IMR-90 (cell line): ENCODE measurements around the gene BRD3. TPM values are rescaled to one million over a fixed set of nuclear protein-coding genes. Genes with fewer than 3 reads are reported as not detected.

Experiments used
- ATAC-seq: fragments of 200-7000 bp; cut with Tn5 transposase; 2 replicates; pipeline ENCODE4 v1.9.1; 2020; ENCODE audit warnings: low read depth, mild to moderate bottlenecking, moderate library complexity
- BruUV-seq: library from RNA; stranded (reverse); fragments of 400-500 nt; replicated peaks from 2 replicates; lab custom pipeline; 2021; lab: Mats Ljungman, UMichigan
- CTCF ChIA-PET: fragments of 300-600 bp; formaldehyde crosslinking; extraction: SDS; loops from one replicate; lab custom pipeline; 2021; ENCODE audit warnings: antibody characterized with exemption; lab: Yijun Ruan, JAX
- POLR2A ChIA-PET: fragments of 300-600 bp; sonication (Branson Sonifier 250); formaldehyde crosslinking; loops from one replicate; lab custom pipeline; 2022; ENCODE audit warnings: antibody characterized with exemption; ENCODE audit not compliant: unreplicated experiment; lab: Charles Lee
- DNase-seq: peaks from one replicate; pipeline ENCODE4 v3.0.0; 2013
- H2AFZ ChIP-seq: replicated peaks from 2 replicates; pipeline ENCODE3; 2013; ENCODE audit warnings: low read length, mild to moderate bottlenecking; ENCODE audit not compliant: poor library complexity
- H2AK5ac ChIP-seq: 2 replicates; pipeline ENCODE4 v1.6.1; 2013; ENCODE audit warnings: low read depth, low read length, inconsistent platforms
- H2AK9ac ChIP-seq: replicated peaks from 2 replicates; pipeline ENCODE3; 2013; ENCODE audit warnings: mild to moderate bottlenecking, low read depth, low read length, moderate library complexity; ENCODE audit not compliant: poor library complexity
- H2BK120ac ChIP-seq: 2 replicates; pipeline ENCODE4 v1.6.1; 2013; ENCODE audit warnings: low read depth, low read length, inconsistent platforms
- H2BK15ac ChIP-seq: 3 replicates; pipeline ENCODE4 v1.6.1; 2013; ENCODE audit warnings: low read depth, low read length, inconsistent platforms
- H2BK20ac ChIP-seq: 2 replicates; pipeline ENCODE4 v1.6.1; 2013; ENCODE audit warnings: low read depth, mild to moderate bottlenecking, inconsistent platforms, low read length, moderate library complexity
- H2BK5ac ChIP-seq: 2 replicates; pipeline ENCODE4 v1.6.1; 2013; ENCODE audit warnings: mild to moderate bottlenecking, low read depth, low read length, inconsistent platforms; ENCODE audit not compliant: poor library complexity, severe bottlenecking
- H3K14ac ChIP-seq: replicated peaks from 2 replicates; pipeline ENCODE4 v1.6.1; 2013; ENCODE audit warnings: low read depth, low read length, inconsistent platforms
- H3K18ac ChIP-seq: 2 replicates; pipeline ENCODE4 v1.6.1; 2013; ENCODE audit warnings: low read depth, low read length, control low read depth
- H3K23ac ChIP-seq: 2 replicates; pipeline ENCODE4 v1.6.1; 2013; ENCODE audit warnings: low read depth, low read length, inconsistent platforms
- H3K27ac ChIP-seq: 2 replicates; pipeline ENCODE4 v1.5.1; 2013; ENCODE audit warnings: mild to moderate bottlenecking, control low read depth, low read length; ENCODE audit not compliant: insufficient read depth
- H3K27me3 ChIP-seq: 2 replicates; pipeline ENCODE4 v1.6.1; 2013; ENCODE audit warnings: low read length; ENCODE audit not compliant: control insufficient read depth, insufficient read depth
- H3K36me3 ChIP-seq: 2 replicates; pipeline ENCODE4 v1.6.1; 2013; ENCODE audit warnings: low read length, mixed read lengths; ENCODE audit not compliant: control insufficient read depth, insufficient read depth
- H3K4ac ChIP-seq: 2 replicates; pipeline ENCODE4 v1.6.1; 2013; ENCODE audit warnings: low read depth, low read length, inconsistent platforms
- H3K4me1 ChIP-seq: 2 replicates; pipeline ENCODE4 v1.6.1; 2013; ENCODE audit warnings: low read length, mixed read lengths; ENCODE audit not compliant: control insufficient read depth, insufficient read depth
- H3K4me2 ChIP-seq: 2 replicates; pipeline ENCODE4 v1.6.1; 2013; ENCODE audit warnings: low read depth, mild to moderate bottlenecking, control low read depth, low read length, moderate library complexity
- H3K4me3 ChIP-seq: 2 replicates; pipeline ENCODE4 v1.5.1; 2013; ENCODE audit warnings: low read depth, mild to moderate bottlenecking, control low read depth, low read length, moderate library complexity; ENCODE audit not compliant: insufficient read depth
- H3K56ac ChIP-seq: 2 replicates; pipeline ENCODE4 v1.6.1; 2013; ENCODE audit warnings: low read length, inconsistent platforms; ENCODE audit not compliant: insufficient read depth; ENCODE audit errors: extremely low read depth
- H3K79me1 ChIP-seq, 2 experiments: 2 replicates each; pipeline ENCODE4 v1.6.1; 2013; ENCODE audit warnings: low read length in 2 of 2, inconsistent platforms in 1 of 2, low read depth in 1 of 2
- H3K9ac ChIP-seq: 2 replicates; pipeline ENCODE4 v1.6.1; 2013; ENCODE audit warnings: low read depth, low read length, control low read depth
- H3K9me1 ChIP-seq: 2 replicates; pipeline ENCODE4 v1.6.1; 2013; ENCODE audit warnings: low read length, inconsistent platforms; ENCODE audit not compliant: insufficient read depth
- H3K9me3 ChIP-seq: 2 replicates; pipeline ENCODE4 v1.6.1; 2013; ENCODE audit warnings: low read length; ENCODE audit not compliant: control insufficient read depth, insufficient read depth
- H4K20me1 ChIP-seq: 2 replicates; pipeline ENCODE4 v1.6.1; 2013; ENCODE audit warnings: low read length, inconsistent platforms; ENCODE audit not compliant: insufficient read depth
- H4K5ac ChIP-seq: 2 replicates; pipeline ENCODE4 v1.6.1; 2013; ENCODE audit warnings: mild to moderate bottlenecking, low read depth, low read length, control low read depth
- H4K8ac ChIP-seq, 2 experiments: 2 replicates each; pipeline ENCODE4 v1.6.1; 2013; ENCODE audit warnings: low read depth in 2 of 2, low read length in 2 of 2, control low read depth in 1 of 2, inconsistent platforms in 1 of 2
- H4K91ac ChIP-seq: 2 replicates; pipeline ENCODE4 v1.6.1; 2013; ENCODE audit warnings: low read depth, low read length, inconsistent platforms; ENCODE audit not compliant: insufficient read depth
- NFE2L2 ChIP-seq: fragments of 150-350 bp; IDR thresholded peaks from 2 replicates; pipeline ENCODE4 v1.6.1; 2016; ENCODE audit warnings: low read depth, mild to moderate bottlenecking, low read length
- RFX5 ChIP-seq: IDR thresholded peaks from 2 replicates; pipeline ENCODE4 v1.8.0; 2012; ENCODE audit warnings: low read depth, mild to moderate bottlenecking, low read length, moderate library complexity
- SMC3 ChIP-seq: fragments of 150-350 bp; IDR thresholded peaks from 2 replicates; pipeline ENCODE4 v1.6.1; 2016; ENCODE audit warnings: low read depth, mild to moderate bottlenecking, antibody characterized with exemption, low read length, moderate library complexity
- WGBS, 2 experiments: methylation state at CpG; one replicate each; pipeline versions ENCODE4 v1.1.5 to v1.1.7; 2013; ENCODE audit warnings: missing lambda C conversion rate in 2 of 2; ENCODE audit not compliant: insufficient read length in 1 of 2; ENCODE audit errors: extremely low coverage in 2 of 2; 5-methylcytosine and 5-hydroxymethylcytosine counted together
- dilution Hi-C: fragments of 300-500 bp; cut with HindIII; formaldehyde crosslinking; loops from one replicate; pipeline ENCODE4 v1.14.3; 2018; ENCODE audit warnings: low sequenced_read_pairs; ENCODE audit not compliant: unreplicated experiment
- in situ Hi-C: fragments of 300-500 bp; cut with MboI; formaldehyde crosslinking; loops from 3 replicates; pipeline ENCODE4 v1.14.3; 2019; ENCODE audit warnings: low sequenced_read_pairs, inconsistent platforms, mixed read lengths
- intact Hi-C: fragments of 100-400 bp; cut with micrococcal nuclease; formaldehyde crosslinking; loops from 2 replicates; pipeline ENCODE4 v1.10.0; 2022
- polyA plus RNA-seq, 3 experiments: library from polyadenylated mRNA; depleted of rRNA; stranded (reverse); fragments of >200 nt; gene quantifications; 2 replicates each; pipeline ENCODE4 v1.2.3, GENCODE V29; 2012; ENCODE audit warnings: low replicate concordance in 1 of 3
- total RNA-seq: library from RNA; depleted of rRNA; stranded (reverse); fragments of >200 nt; gene quantifications from 2 replicates; pipeline ENCODE4 v1.2.3, GENCODE V29; 2012
- TF ChIP-seq, protein P1 (sequence below): conservative IDR thresholded peaks from 2 replicates; pipeline ENCODE4 v1.5.1; 2012; ENCODE audit warnings: mild to moderate bottlenecking, low read depth, low read length, improper control_type of control experiment

Gene BRD3
- total and polyA plus RNA-seq, 2 of the 4 experiments (the other 2 are of a cell fraction) = 2.2 to 7.1 TPM

DNA sequence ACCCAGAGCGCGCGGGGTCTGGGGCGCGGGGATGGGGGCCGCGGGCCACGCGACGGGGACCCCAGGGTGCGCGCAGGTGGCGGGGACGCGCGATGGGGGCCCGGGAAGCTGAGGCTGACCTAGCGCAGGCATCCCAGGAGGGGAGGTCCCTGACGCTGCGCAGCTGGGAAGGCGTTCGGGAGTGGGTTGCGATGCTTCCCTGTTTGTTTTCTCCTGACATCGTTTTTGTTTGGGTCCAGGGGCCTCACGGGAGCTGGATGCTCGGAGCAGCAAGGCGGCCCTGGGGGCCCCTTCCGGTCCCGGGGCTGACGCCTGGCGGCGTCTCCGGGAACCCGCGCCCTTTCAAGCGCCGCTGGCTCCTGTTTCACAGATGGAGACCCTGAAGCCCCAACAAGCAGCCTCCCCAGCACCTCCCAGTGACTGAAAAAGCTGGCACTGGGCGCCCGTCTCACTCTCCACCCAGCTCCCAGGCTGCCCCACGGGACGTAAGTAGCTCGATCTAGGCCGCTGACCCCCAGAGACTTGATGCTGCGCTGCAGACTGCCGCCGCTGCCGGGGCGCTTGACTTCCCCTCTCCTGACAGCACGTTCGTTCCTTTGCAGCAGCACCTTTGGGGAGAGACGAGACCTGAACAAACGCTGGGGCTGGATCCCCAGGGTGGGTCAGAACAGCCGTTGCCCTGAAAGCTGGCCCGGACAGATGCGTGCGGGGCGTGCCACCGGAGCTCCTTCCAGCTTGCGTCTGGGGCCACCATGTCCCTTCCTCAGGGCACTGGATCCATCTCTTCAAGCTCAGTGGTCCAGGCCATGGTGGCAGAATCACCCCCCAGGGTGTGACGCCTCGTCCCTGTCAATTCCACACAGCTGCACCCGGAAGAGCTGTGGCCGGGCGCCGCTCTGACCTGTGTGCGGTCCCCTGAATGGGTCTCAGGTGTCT lies 42.0 kb downstream of the BRD3 start:
- Histone ChIP-seq H3K9me1 (peaks cover 2% of the 10 kb centered on the region; the same call in 1 of the 2 replicates), H3K9me3 (no peaks in the 10 kb centered on the region), H3K4me1 (peaks cover 3% of the 10 kb centered on the region; the same call in 1 of the 2 replicates), H3K79me1 (peaks cover 0 to 19% of the 10 kb centered on the region in 2 experiments; a peak in 3 of 4 replicates), H2AFZ (peak overlapping the region; percentile 98), H2BK20ac (no peak overlapping the region), H2BK120ac (0 out of 2 replicates have a peak overlapping the region, but pooled peaks have one; percentile 32), H4K91ac (no peak overlapping the region; the same call in 1 of the 2 replicates), H3K27ac (peak overlapping the region; percentile 57), H4K5ac (no peak overlapping the region), H3K56ac (peak overlapping the region; percentile 32; the same call in 1 of the 2 replicates), H3K36me3 (peaks cover 20% of the 10 kb centered on the region; the same call in 1 of the 2 replicates), H2BK5ac (peak overlapping the region; percentile 19), H3K23ac (0 out of 2 replicates have a peak overlapping the region, but pooled peaks have one; percentile 24), H3K9ac (peak overlapping the region; percentile 66), H3K18ac (no peak overlapping the region), H3K14ac (no peak overlapping the region), H2BK15ac (no peak overlapping the region), H3K4ac (0 out of 2 replicates have a peak overlapping the region, but pooled peaks have one; percentile 53), H3K27me3 (no peaks in the 10 kb centered on the region), H4K20me1 (no peaks in the 10 kb centered on the region), H2AK5ac (peak overlapping the region; percentile 69; the same call in 1 of the 2 replicates), H4K8ac (peak overlapping the region; percentile 64 to 83; a peak in 2 of 4 replicates), H2AK9ac (peak overlapping the region; percentile 85), H3K4me3 (peak overlapping the region; percentile 86), H3K4me2 (peak overlapping the region; percentile 89)
- dilution Hi-C loops = no loop called here
- ChIA-PET CTCF (interaction anchor here (0.6 to 0.9 kb wide), 2 partner anchors 33 to 72 kb away, joined by 3 to 4 read pairs; no protein-coding TSS in a partner anchor), POLR2A (interaction anchor here (0.6 kb wide), 1 partner anchor 262 kb away, joined by 4 read pairs; no protein-coding TSS in a partner anchor)
- ATAC-seq (peak; percentile 6), DNase-seq (peak; percentile 41)
- BruUV-seq = no TSS peak
- intact Hi-C loops = no loop called here
- 20% methylated on average over 31 of the region's 66 CpGs; no CpG with 5 or more reads in 1 of the 2 experiments for WGBS, 2 experiments
- TF ChIP-seq NFE2L2 (no peak), SMC3 (peak; percentile 11; the same call in 1 of the 2 replicates), RFX5 (no peak)
- TF ChIP-seq, protein P1, sequence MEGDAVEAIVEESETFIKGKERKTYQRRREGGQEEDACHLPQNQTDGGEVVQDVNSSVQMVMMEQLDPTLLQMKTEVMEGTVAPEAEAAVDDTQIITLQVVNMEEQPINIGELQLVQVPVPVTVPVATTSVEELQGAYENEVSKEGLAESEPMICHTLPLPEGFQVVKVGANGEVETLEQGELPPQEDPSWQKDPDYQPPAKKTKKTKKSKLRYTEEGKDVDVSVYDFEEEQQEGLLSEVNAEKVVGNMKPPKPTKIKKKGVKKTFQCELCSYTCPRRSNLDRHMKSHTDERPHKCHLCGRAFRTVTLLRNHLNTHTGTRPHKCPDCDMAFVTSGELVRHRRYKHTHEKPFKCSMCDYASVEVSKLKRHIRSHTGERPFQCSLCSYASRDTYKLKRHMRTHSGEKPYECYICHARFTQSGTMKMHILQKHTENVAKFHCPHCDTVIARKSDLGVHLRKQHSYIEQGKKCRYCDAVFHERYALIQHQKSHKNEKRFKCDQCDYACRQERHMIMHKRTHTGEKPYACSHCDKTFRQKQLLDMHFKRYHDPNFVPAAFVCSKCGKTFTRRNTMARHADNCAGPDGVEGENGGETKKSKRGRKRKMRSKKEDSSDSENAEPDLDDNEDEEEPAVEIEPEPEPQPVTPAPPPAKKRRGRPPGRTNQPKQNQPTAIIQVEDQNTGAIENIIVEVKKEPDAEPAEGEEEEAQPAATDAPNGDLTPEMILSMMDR = peak; percentile 28; the same call in 1 of the 2 replicates
- in situ Hi-C loops = no loop called here
